Fibroblast of mammary gland (primary cell): Measurements from ENCODE around the gene BRD3OS.
A peak's percentile ranks its signal among the peaks of the same experiment; 100 is the strongest.

Experiments
- DNase-seq: peaks from one replicate; pipeline ENCODE4 v3.0.0-alpha.2; 2010; ENCODE audit warnings: low read depth
- H3K4me3 ChIP-seq: 2 replicates; pipeline ENCODE4 v1.5.1; 2011; ENCODE audit warnings: low read depth, mild to moderate bottlenecking, low read length, moderate library complexity; ENCODE audit not compliant: control insufficient read depth
- TF ChIP-seq, protein P1 (sequence below): conservative IDR thresholded peaks from 2 replicates; pipeline ENCODE4 v1.5.1; 2011; ENCODE audit warnings: low read depth, low read length, inconsistent platforms; ENCODE audit not compliant: control insufficient read depth, insufficient read depth

Gene BRD3OS

DNA sequence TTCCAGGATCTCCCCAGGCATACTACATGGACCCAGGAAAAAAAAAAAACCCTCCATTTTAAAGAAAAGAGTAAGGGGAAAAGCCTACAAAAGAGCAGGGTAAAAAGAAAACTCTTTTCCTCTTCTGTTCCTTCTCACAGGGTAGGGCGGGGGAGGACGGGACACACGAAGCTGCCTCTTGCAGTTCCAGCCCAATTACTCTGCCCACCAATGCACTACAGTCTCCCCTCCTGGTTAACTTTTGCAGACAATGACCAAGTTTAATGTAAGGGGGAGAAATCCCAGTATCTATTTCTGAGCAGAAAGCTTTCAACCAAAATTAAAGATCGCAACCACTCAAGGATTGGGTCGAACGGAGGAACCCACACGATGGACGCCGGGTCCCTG, 41.2 kb downstream of the BRD3OS start:
- DNase-seq = peak; percentile 39
- H3K4me3 ChIP-seq = peak overlapping the region; percentile 77
- TF ChIP-seq, protein P1, sequence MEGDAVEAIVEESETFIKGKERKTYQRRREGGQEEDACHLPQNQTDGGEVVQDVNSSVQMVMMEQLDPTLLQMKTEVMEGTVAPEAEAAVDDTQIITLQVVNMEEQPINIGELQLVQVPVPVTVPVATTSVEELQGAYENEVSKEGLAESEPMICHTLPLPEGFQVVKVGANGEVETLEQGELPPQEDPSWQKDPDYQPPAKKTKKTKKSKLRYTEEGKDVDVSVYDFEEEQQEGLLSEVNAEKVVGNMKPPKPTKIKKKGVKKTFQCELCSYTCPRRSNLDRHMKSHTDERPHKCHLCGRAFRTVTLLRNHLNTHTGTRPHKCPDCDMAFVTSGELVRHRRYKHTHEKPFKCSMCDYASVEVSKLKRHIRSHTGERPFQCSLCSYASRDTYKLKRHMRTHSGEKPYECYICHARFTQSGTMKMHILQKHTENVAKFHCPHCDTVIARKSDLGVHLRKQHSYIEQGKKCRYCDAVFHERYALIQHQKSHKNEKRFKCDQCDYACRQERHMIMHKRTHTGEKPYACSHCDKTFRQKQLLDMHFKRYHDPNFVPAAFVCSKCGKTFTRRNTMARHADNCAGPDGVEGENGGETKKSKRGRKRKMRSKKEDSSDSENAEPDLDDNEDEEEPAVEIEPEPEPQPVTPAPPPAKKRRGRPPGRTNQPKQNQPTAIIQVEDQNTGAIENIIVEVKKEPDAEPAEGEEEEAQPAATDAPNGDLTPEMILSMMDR = no peak

DNA sequence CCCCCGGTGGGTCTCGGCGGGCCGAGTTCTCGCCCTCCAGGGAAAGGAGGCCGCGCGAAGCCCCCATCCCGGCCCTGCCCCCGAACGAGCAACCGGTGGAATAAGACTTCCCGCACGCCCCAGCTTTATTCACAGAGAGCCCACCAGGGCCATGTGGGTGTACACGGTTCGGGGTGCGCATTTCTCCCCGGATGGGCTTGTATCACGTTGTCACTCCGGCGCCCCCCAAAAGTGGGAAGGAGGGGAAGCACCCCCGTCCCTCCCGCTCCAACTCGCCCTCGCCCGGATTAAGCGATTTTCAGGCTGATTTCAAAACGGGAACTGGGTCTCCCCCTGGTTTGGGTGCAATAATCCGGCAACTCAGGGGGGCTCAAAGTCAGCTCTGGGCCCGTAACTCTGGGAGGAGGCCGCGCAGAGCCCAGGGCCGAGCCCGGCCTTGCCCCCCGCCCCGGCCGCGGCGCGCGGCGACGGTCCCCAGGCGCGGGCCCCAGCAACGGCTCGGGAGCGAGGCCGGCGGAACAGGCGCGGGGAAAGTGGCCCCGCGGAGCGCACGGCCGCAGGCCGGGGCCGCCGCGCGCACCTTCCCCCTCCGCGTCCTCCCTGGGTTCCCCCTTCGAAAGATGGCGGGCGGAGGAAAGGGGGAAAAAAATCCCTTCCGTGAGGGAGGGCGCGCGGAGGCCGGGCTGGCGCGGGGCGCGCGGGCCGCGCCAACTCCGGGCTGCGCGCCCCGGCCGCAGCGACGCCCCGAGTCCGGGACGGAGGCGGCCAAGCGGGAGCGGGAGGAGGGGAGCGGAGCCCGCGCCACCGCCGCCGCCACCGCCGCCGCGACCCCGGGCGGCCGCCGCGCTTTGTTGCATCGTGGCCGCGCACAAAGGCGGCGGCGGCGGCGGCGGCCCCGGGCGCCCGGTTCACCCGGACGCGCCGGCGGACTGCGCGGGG, 41.9 kb downstream of the BRD3OS start:
- TF ChIP-seq, protein P1 = no peak
- H3K4me3 ChIP-seq = peak overlapping the region; percentile 77
- DNase-seq = peak; percentile 15

DNA sequence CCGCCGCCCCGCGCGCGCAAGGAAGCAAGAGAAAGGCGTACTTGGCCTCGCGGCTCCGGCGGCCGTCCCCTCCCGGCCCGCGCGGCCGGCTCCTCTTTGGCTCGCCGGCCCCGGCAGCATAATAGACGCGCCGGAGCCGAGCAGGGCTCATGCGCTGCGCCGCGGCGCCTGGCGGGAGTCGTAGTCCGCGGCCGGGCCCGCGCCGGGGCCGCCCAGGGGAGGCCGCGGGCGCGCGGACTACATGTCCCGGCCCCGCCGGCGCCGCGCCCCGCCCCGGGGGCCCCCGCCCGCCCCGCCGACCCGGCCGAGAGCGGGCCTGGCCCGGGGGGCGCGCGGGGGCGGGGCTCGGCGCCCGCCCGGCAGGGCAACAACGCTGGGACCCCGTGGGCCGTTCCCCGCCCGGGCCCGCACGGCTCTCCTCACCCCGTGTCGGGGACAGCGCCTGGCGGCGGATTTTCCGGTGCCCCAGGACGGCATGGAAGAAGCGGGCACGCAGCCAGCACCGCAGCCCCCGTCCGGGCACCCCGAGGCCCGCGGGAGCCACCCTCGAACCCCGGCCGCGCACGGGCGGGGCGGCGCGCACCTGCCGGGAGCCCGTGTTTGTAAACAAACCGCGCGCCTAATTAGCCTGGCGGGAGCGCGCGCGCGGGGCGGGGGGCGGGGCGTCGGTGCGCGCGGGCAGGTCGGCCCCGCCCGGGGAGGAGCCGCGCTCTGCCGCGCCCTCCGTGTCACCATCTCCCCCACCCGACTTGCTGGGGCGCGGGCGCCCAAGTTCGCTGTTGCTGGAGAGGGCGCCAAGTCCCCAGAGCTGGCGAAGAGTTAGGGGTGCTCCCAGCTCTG, 42.8 kb downstream of the BRD3OS start, which contains the start of gene BRD3:
TSS of gene BRD3 (minus strand) at position 123 of the 840 bp plus-strand sequence. CDS start 14,549 bp downstream, outside the sequence.
- DNase-seq = peak; percentile 83
- H3K4me3 ChIP-seq = peak within 1 kb of the TSS; percentile 77
- TF ChIP-seq, protein P1 = no peak

DNA sequence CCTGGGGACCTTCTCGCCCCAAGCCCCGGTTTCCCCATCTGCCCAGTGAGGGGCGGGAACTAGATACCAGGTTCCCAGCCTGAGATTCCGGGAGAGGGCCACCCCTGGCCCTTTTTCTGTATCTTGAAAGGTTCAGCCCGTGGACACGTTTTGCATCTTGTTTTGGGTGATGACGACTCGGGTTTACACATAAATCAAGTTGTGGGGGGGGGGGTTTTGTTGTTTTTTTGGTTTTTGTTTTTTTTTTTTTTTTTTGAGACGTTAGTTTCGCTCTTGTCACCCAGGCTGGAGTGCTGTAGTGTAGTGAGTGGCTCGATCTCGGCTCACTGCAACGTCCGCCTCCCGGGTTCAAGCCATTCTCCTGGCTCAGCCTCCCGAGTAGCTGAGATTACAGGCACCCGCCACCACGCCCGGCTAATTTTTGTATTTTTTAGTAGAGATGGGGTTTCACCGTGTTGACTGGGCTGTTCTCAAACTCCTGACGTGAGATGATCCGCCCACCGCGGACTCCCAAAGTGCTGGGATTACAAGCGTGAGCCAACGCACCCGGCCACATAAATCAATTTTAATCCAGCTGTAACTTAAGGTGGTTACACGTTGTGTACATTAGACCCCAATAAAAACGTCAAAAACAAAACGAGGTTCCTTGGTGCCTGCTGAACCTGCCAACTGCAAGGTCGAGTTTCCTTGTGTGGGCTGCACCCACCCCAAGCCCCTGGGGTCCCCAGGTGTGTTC, 43.6 kb downstream of the BRD3OS start:
- peak overlapping the region; percentile 73 for H3K4me3 ChIP-seq
- peak; percentile 29 for DNase-seq
- TF ChIP-seq, protein P1 = no peak

DNA sequence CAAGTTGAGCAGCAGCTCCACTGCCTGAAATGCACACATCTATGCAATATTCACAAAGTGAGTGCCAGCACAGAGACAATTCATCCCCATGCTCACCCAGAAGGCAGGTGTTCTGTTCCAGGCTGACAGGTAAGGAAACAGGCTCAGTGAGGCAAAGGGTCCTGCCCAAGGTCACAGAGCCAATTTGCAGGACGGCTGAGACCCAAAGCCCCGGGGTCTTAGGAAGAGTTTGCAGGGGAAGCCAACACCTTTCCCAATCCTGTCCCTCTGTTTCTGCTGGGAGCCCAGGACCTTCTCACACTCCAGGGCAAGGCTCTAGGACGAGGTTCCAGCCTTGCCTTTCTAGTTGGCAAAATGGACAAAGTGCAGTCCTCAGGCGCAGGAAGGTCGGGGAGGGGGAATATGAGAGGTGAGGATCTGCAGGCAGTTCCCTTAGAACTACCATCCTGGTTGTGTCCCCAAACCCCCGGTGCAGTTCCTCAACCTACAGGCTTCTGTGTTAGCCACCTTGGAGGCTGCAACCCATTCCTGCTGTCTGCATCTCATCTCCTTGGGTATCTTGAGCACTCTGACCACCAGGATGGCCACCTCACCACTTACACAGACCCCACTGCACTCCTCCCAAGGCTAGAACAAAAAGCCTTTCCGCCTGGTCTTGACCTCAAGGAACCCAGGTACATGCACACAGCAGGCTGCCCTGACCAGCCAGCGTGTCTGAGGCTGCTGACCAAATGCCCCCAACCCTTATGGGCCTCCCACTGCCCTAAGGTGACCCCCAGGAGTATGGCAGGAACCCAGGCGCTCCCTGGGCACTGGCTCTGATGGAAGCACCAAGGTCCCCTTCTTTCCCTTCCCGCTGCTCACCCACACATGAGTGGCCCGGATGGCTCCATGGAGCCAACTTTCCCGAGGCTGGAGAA, 44.5 kb downstream of the BRD3OS start:
- no peak for DNase-seq

More for the DNA sequence above, 44.5 kb downstream of the BRD3OS start:
- TF ChIP-seq, protein P1 = no peak
- H3K4me3 ChIP-seq = no peak overlapping the region
